Panc1 (cell line): ENCODE measurements around the gene PDXK. TPM values are rescaled to one million over a fixed set of nuclear protein-coding genes. Genes with fewer than 3 reads are reported as not detected.

Experiments used
- ATAC-seq: fragments of 200-7000 bp; cut with Tn5 transposase; 2 replicates; pipeline ENCODE4 v1.9.1; 2020; ENCODE audit warnings: mild to moderate bottlenecking, moderate library complexity
- BruUV-seq: library from RNA; stranded (reverse); fragments of 400-500 nt; replicated peaks from 2 replicates; lab custom pipeline; 2021; lab: Mats Ljungman, UMichigan
- CTCF ChIA-PET: fragments of 300-600 bp; sonication (Branson Sonifier 250); formaldehyde crosslinking; loops from one replicate; lab custom pipeline; 2022; ENCODE audit warnings: antibody characterized with exemption; lab: Charles Lee
- POLR2A ChIA-PET: fragments of 300-600 bp; sonication (Branson Sonifier 250); formaldehyde crosslinking; loops from one replicate; lab custom pipeline; 2022; ENCODE audit warnings: antibody characterized with exemption; lab: Charles Lee
- DNase-seq: peaks from one replicate; pipeline ENCODE4 v3.0.0-alpha.2; 2010; ENCODE audit warnings: low read depth, low spot score
- H3K27ac ChIP-seq: 2 replicates; pipeline ENCODE4 v1.5.1; 2011; ENCODE audit warnings: mild to moderate bottlenecking, low read length, inconsistent platforms
- H3K27me3 ChIP-seq: fragments of 200-500 bp; sonication (Bioruptor generic); 2 replicates; pipeline ENCODE4 v1.6.0; 2014; ENCODE audit warnings: low read length, inconsistent platforms; ENCODE audit not compliant: control insufficient read depth, insufficient read depth
- H3K36me3 ChIP-seq: fragments of 200-500 bp; sonication (Bioruptor generic); 2 replicates; pipeline ENCODE4 v1.5.1; 2014; ENCODE audit warnings: inconsistent platforms, mild to moderate bottlenecking, low read length, moderate library complexity; ENCODE audit not compliant: control insufficient read depth, insufficient read depth
- H3K4me1 ChIP-seq: 2 replicates; pipeline ENCODE4 v1.5.1; 2011; ENCODE audit warnings: inconsistent platforms, mild to moderate bottlenecking, low read length, moderate library complexity; ENCODE audit not compliant: control insufficient read depth, insufficient read depth
- H3K4me3 ChIP-seq, 2 experiments: 2 replicates each; pipeline ENCODE4 v1.5.1; 2011 to 2012; ENCODE audit warnings: low read depth in 2 of 2, low read length in 2 of 2, mild to moderate bottlenecking in 2 of 2, inconsistent platforms in 1 of 2, moderate library complexity in 1 of 2
- H3K9me3 ChIP-seq: fragments of 200-500 bp; sonication (Bioruptor generic); 2 replicates; pipeline ENCODE4 v1.5.1; 2014; ENCODE audit warnings: low read depth, mild to moderate bottlenecking, inconsistent platforms, low read length, moderate library complexity; ENCODE audit not compliant: control insufficient read depth, insufficient read depth
- POLR2AphosphoS5 ChIP-seq: IDR thresholded peaks from 2 replicates; pipeline ENCODE4 v1.6.1; 2012; ENCODE audit warnings: mild to moderate bottlenecking, low read depth, low read length, moderate library complexity
- SIN3A ChIP-seq: IDR thresholded peaks from 2 replicates; pipeline ENCODE4 v1.6.1; 2012; ENCODE audit warnings: low read depth, mild to moderate bottlenecking, low read length, moderate library complexity, borderline replicate concordance; ENCODE audit not compliant: insufficient read depth
- TCF7L2 ChIP-seq: IDR thresholded peaks from 2 replicates; pipeline ENCODE4 v1.6.1; 2011; ENCODE audit warnings: mild to moderate bottlenecking, low read depth, low read length, inconsistent platforms
- in situ Hi-C: cut with HindIII; loops from 2 replicates; pipeline ENCODE4 v1.10.0; 2016; ENCODE audit warnings: low sequenced_read_pairs, low pct_unique_long_range_greater_than_20kb
- intact Hi-C: fragments of 100-400 bp; cut with micrococcal nuclease; formaldehyde crosslinking; loops from one replicate; pipeline ENCODE4 v1.10.0; 2022; ENCODE audit not compliant: unreplicated experiment
- total RNA-seq: library from RNA; stranded (reverse); gene quantifications from one replicate; pipeline ENCODE4 v1.2.1, GENCODE V29; 2021; ENCODE audit not compliant: unreplicated experiment
- TF ChIP-seq, protein P1 (sequence below): fragments of 450-650 bp; IDR thresholded peaks from 2 replicates; pipeline ENCODE4 v1.5.1; 2017; ENCODE audit warnings: mild to moderate bottlenecking
- TF ChIP-seq, protein P2 (sequence below), 2 experiments: IDR thresholded peaks; 2 replicates each; pipeline ENCODE4 v1.6.1; 2011 to 2012; ENCODE audit warnings: low read depth in 2 of 2, control low read depth in 1 of 2, low read length in 1 of 2, mild to moderate bottlenecking in 1 of 2, moderate library complexity in 1 of 2; ENCODE audit not compliant: insufficient read depth in 1 of 2

The PDXK gene
- total RNA-seq, 1 experiment from 2014 or later: 184 TPM

DNA sequence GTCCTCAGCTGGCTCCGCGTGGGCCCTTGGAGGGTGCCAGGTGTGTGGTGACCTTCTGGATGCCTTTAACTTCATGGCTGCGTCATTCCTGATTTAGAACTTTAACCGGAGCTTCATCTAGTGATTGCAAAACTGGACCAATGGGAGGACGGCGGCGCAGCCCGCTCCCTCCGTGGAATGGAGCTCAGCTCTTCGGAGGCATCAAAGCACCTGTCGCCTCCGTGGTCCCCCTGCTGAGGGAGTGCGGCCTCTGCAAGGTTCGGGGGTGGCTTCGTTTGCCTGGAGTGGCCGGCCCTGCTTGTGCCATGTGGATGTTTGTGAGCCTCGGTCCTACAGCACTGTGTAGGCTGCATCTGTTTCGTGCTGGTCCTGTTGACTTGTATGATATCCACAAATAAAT lies 43.0 kb downstream of the PDXK start:
- CTCF ChIA-PET: no interaction called here
- ATAC-seq (no peak), DNase-seq (no peak)
- intact Hi-C loops: no loop called here
- no TSS peak for BruUV-seq
- peaks cover 13% of the 10 kb centered on the region for H3K4me1 ChIP-seq
- H3K27ac ChIP-seq: no peak overlapping the region
- no peak overlapping the region for H3K4me3 ChIP-seq
- POLR2A ChIA-PET: no interaction called here
- no peaks in the 10 kb centered on the region for H3K9me3 ChIP-seq
- H3K27me3 ChIP-seq: no peaks in the 10 kb centered on the region
- TF ChIP-seq SIN3A (no peak), TCF7L2 (no peak), POLR2AphosphoS5 (no peak)
- TF ChIP-seq, protein P1, sequence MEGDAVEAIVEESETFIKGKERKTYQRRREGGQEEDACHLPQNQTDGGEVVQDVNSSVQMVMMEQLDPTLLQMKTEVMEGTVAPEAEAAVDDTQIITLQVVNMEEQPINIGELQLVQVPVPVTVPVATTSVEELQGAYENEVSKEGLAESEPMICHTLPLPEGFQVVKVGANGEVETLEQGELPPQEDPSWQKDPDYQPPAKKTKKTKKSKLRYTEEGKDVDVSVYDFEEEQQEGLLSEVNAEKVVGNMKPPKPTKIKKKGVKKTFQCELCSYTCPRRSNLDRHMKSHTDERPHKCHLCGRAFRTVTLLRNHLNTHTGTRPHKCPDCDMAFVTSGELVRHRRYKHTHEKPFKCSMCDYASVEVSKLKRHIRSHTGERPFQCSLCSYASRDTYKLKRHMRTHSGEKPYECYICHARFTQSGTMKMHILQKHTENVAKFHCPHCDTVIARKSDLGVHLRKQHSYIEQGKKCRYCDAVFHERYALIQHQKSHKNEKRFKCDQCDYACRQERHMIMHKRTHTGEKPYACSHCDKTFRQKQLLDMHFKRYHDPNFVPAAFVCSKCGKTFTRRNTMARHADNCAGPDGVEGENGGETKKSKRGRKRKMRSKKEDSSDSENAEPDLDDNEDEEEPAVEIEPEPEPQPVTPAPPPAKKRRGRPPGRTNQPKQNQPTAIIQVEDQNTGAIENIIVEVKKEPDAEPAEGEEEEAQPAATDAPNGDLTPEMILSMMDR: no peak
- TF ChIP-seq, protein P2, sequence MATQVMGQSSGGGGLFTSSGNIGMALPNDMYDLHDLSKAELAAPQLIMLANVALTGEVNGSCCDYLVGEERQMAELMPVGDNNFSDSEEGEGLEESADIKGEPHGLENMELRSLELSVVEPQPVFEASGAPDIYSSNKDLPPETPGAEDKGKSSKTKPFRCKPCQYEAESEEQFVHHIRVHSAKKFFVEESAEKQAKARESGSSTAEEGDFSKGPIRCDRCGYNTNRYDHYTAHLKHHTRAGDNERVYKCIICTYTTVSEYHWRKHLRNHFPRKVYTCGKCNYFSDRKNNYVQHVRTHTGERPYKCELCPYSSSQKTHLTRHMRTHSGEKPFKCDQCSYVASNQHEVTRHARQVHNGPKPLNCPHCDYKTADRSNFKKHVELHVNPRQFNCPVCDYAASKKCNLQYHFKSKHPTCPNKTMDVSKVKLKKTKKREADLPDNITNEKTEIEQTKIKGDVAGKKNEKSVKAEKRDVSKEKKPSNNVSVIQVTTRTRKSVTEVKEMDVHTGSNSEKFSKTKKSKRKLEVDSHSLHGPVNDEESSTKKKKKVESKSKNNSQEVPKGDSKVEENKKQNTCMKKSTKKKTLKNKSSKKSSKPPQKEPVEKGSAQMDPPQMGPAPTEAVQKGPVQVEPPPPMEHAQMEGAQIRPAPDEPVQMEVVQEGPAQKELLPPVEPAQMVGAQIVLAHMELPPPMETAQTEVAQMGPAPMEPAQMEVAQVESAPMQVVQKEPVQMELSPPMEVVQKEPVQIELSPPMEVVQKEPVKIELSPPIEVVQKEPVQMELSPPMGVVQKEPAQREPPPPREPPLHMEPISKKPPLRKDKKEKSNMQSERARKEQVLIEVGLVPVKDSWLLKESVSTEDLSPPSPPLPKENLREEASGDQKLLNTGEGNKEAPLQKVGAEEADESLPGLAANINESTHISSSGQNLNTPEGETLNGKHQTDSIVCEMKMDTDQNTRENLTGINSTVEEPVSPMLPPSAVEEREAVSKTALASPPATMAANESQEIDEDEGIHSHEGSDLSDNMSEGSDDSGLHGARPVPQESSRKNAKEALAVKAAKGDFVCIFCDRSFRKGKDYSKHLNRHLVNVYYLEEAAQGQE (IDR thresholded peaks at IDR 0.05; ENCODE audit: insufficient read depth in 1 of 2, low read depth in 2 of 2, low read length in 1 of 2): no peak
- in situ Hi-C loops: no loop called here
- H3K36me3 ChIP-seq: no peaks in the 10 kb centered on the region

DNA sequence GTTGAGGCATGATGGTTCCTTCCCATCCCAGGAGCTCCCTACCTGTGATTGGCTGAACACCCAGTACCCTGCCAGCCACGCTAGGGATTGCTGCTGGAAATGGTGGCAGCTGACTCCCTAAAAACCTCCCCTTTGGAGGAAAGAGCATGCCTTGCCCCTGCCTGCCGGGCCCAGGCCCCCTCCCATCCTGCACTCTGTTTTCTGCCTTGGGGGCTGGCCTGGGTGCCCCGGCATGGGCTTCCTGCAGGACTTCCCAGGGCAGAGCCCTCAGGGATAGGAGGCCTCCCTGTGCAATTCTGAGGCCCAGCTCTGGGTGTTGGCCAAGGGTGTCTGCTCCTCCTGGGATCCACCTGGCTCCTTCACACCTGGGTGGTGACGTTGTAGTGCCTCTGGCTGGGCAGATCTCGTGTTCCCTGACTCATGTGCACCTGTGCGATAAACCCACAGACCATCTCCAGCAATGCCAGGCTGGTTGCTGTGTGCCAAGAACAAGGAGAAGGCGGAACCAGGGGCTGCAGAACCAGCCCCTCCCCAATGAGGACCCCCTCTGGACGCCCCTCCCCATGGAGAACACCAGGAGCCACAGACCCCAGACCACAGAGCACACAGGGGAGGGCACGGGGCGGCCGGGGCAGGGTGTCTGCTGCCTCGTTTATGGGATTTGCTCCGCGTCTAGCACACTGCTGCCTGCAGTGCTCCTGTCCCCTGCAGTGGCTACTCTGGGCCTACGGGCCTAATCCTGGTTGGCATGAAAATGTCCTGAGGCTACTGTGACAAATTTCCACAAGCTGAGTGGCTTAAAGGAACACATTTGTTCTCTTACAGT lies 43.6 kb downstream of the PDXK start:
- TF ChIP-seq, protein P1: no peak
- TF ChIP-seq TCF7L2: no peak
- TF ChIP-seq, protein P2 (IDR thresholded peaks at IDR 0.05; ENCODE audit: insufficient read depth in 1 of 2, low read depth in 2 of 2, low read length in 1 of 2): no peak
- no peak for TF ChIP-seq SIN3A
- no peak for TF ChIP-seq POLR2AphosphoS5
- CTCF ChIA-PET: no interaction called here
- intact Hi-C loops: no loop called here
- POLR2A ChIA-PET: no interaction called here
- in situ Hi-C loops: no loop called here
- Histone ChIP-seq H3K36me3 (no peaks in the 10 kb centered on the region), H3K9me3 (no peaks in the 10 kb centered on the region), H3K4me3 (no peak overlapping the region), H3K4me1 (peaks cover 18% of the 10 kb centered on the region), H3K27ac (no peak overlapping the region), H3K27me3 (no peaks in the 10 kb centered on the region)
- BruUV-seq: no TSS peak
- DNase-seq (no peak), ATAC-seq (no peak)
